IMR-90 (cell line): ENCODE measurements around the gene CTPS2. TPM values are rescaled to one million over a fixed set of nuclear protein-coding genes. Genes with fewer than 3 reads are reported as not detected.

ENCODE experiments used
- ATAC-seq: fragments of 200-7000 bp; cut with Tn5 transposase; 2 replicates; pipeline ENCODE4 v1.9.1; 2020; ENCODE audit warnings: low read depth, mild to moderate bottlenecking, moderate library complexity
- BruUV-seq: library from RNA; stranded (reverse); fragments of 400-500 nt; replicated peaks from 2 replicates; lab custom pipeline; 2021; lab: Mats Ljungman, UMichigan
- CTCF ChIA-PET: fragments of 300-600 bp; formaldehyde crosslinking; extraction: SDS; loops from one replicate; lab custom pipeline; 2021; ENCODE audit warnings: antibody characterized with exemption; lab: Yijun Ruan, JAX
- POLR2A ChIA-PET: fragments of 300-600 bp; sonication (Branson Sonifier 250); formaldehyde crosslinking; loops from one replicate; lab custom pipeline; 2022; ENCODE audit warnings: antibody characterized with exemption; ENCODE audit not compliant: unreplicated experiment; lab: Charles Lee
- DNase-seq: peaks from one replicate; pipeline ENCODE4 v3.0.0; 2013
- H2AFZ ChIP-seq: replicated peaks from 2 replicates; pipeline ENCODE3; 2013; ENCODE audit warnings: low read length, mild to moderate bottlenecking; ENCODE audit not compliant: poor library complexity
- H2AK5ac ChIP-seq: 2 replicates; pipeline ENCODE4 v1.6.1; 2013; ENCODE audit warnings: low read depth, low read length, inconsistent platforms
- H2AK9ac ChIP-seq: replicated peaks from 2 replicates; pipeline ENCODE3; 2013; ENCODE audit warnings: mild to moderate bottlenecking, low read depth, low read length, moderate library complexity; ENCODE audit not compliant: poor library complexity
- H2BK120ac ChIP-seq: 2 replicates; pipeline ENCODE4 v1.6.1; 2013; ENCODE audit warnings: low read depth, low read length, inconsistent platforms
- H2BK15ac ChIP-seq: 3 replicates; pipeline ENCODE4 v1.6.1; 2013; ENCODE audit warnings: low read depth, low read length, inconsistent platforms
- H2BK20ac ChIP-seq: 2 replicates; pipeline ENCODE4 v1.6.1; 2013; ENCODE audit warnings: low read depth, mild to moderate bottlenecking, inconsistent platforms, low read length, moderate library complexity
- H2BK5ac ChIP-seq: 2 replicates; pipeline ENCODE4 v1.6.1; 2013; ENCODE audit warnings: mild to moderate bottlenecking, low read depth, low read length, inconsistent platforms; ENCODE audit not compliant: poor library complexity, severe bottlenecking
- H3K14ac ChIP-seq: replicated peaks from 2 replicates; pipeline ENCODE4 v1.6.1; 2013; ENCODE audit warnings: low read depth, low read length, inconsistent platforms
- H3K18ac ChIP-seq: 2 replicates; pipeline ENCODE4 v1.6.1; 2013; ENCODE audit warnings: low read depth, low read length, control low read depth
- H3K23ac ChIP-seq: 2 replicates; pipeline ENCODE4 v1.6.1; 2013; ENCODE audit warnings: low read depth, low read length, inconsistent platforms
- H3K27ac ChIP-seq: 2 replicates; pipeline ENCODE4 v1.5.1; 2013; ENCODE audit warnings: mild to moderate bottlenecking, control low read depth, low read length; ENCODE audit not compliant: insufficient read depth
- H3K27me3 ChIP-seq: 2 replicates; pipeline ENCODE4 v1.6.1; 2013; ENCODE audit warnings: low read length; ENCODE audit not compliant: control insufficient read depth, insufficient read depth
- H3K36me3 ChIP-seq: 2 replicates; pipeline ENCODE4 v1.6.1; 2013; ENCODE audit warnings: low read length, mixed read lengths; ENCODE audit not compliant: control insufficient read depth, insufficient read depth
- H3K4ac ChIP-seq: 2 replicates; pipeline ENCODE4 v1.6.1; 2013; ENCODE audit warnings: low read depth, low read length, inconsistent platforms
- H3K4me1 ChIP-seq: 2 replicates; pipeline ENCODE4 v1.6.1; 2013; ENCODE audit warnings: low read length, mixed read lengths; ENCODE audit not compliant: control insufficient read depth, insufficient read depth
- H3K4me2 ChIP-seq: 2 replicates; pipeline ENCODE4 v1.6.1; 2013; ENCODE audit warnings: low read depth, mild to moderate bottlenecking, control low read depth, low read length, moderate library complexity
- H3K4me3 ChIP-seq: 2 replicates; pipeline ENCODE4 v1.5.1; 2013; ENCODE audit warnings: low read depth, mild to moderate bottlenecking, control low read depth, low read length, moderate library complexity; ENCODE audit not compliant: insufficient read depth
- H3K56ac ChIP-seq: 2 replicates; pipeline ENCODE4 v1.6.1; 2013; ENCODE audit warnings: low read length, inconsistent platforms; ENCODE audit not compliant: insufficient read depth; ENCODE audit errors: extremely low read depth
- H3K79me1 ChIP-seq, 2 experiments: 2 replicates each; pipeline ENCODE4 v1.6.1; 2013; ENCODE audit warnings: low read length in 2 of 2, inconsistent platforms in 1 of 2, low read depth in 1 of 2
- H3K9ac ChIP-seq: 2 replicates; pipeline ENCODE4 v1.6.1; 2013; ENCODE audit warnings: low read depth, low read length, control low read depth
- H3K9me1 ChIP-seq: 2 replicates; pipeline ENCODE4 v1.6.1; 2013; ENCODE audit warnings: low read length, inconsistent platforms; ENCODE audit not compliant: insufficient read depth
- H3K9me3 ChIP-seq: 2 replicates; pipeline ENCODE4 v1.6.1; 2013; ENCODE audit warnings: low read length; ENCODE audit not compliant: control insufficient read depth, insufficient read depth
- H4K20me1 ChIP-seq: 2 replicates; pipeline ENCODE4 v1.6.1; 2013; ENCODE audit warnings: low read length, inconsistent platforms; ENCODE audit not compliant: insufficient read depth
- H4K5ac ChIP-seq: 2 replicates; pipeline ENCODE4 v1.6.1; 2013; ENCODE audit warnings: mild to moderate bottlenecking, low read depth, low read length, control low read depth
- H4K8ac ChIP-seq, 2 experiments: 2 replicates each; pipeline ENCODE4 v1.6.1; 2013; ENCODE audit warnings: low read depth in 2 of 2, low read length in 2 of 2, control low read depth in 1 of 2, inconsistent platforms in 1 of 2
- H4K91ac ChIP-seq: 2 replicates; pipeline ENCODE4 v1.6.1; 2013; ENCODE audit warnings: low read depth, low read length, inconsistent platforms; ENCODE audit not compliant: insufficient read depth
- BHLHE40 ChIP-seq: fragments of 150-350 bp; IDR thresholded peaks from 2 replicates; pipeline ENCODE4 v1.6.1; 2016; ENCODE audit warnings: mild to moderate bottlenecking, low read depth, low read length
- CEBPB ChIP-seq: IDR thresholded peaks from 2 replicates; pipeline ENCODE4 v1.6.1; 2012; ENCODE audit warnings: low read depth, low read length, improper control_type of control experiment
- CHD1 ChIP-seq: IDR thresholded peaks from 2 replicates; pipeline ENCODE4 v1.6.1; 2012; ENCODE audit warnings: low read depth, low read length, improper control_type of control experiment
- CTCF ChIP-seq: conservative IDR thresholded peaks from 2 replicates; pipeline ENCODE4 v1.5.1; 2012; ENCODE audit warnings: mild to moderate bottlenecking, low read depth, low read length, improper control_type of control experiment
- ELK1 ChIP-seq: fragments of 150-350 bp; IDR thresholded peaks from 2 replicates; pipeline ENCODE4 v1.6.1; 2016; ENCODE audit warnings: low read depth, mild to moderate bottlenecking, low read length, moderate library complexity, borderline replicate concordance
- FOS ChIP-seq: fragments of 150-350 bp; IDR thresholded peaks from 2 replicates; pipeline ENCODE4 v1.6.1; 2016; ENCODE audit warnings: low read depth, low read length
- MAFK ChIP-seq: IDR thresholded peaks from 2 replicates; pipeline ENCODE4 v1.6.1; 2012; ENCODE audit warnings: low read depth, low read length, improper control_type of control experiment
- MAZ ChIP-seq: IDR thresholded peaks from 2 replicates; pipeline ENCODE4 v1.6.1; 2012; ENCODE audit warnings: low read depth, mild to moderate bottlenecking, low read length, improper control_type of control experiment, moderate library complexity, borderline replicate concordance
- MXI1 ChIP-seq: IDR thresholded peaks from 2 replicates; pipeline ENCODE4 v1.6.1; 2012; ENCODE audit warnings: low read depth, mild to moderate bottlenecking, low read length, moderate library complexity, borderline replicate concordance
- NFE2L2 ChIP-seq: fragments of 150-350 bp; IDR thresholded peaks from 2 replicates; pipeline ENCODE4 v1.6.1; 2016; ENCODE audit warnings: low read depth, mild to moderate bottlenecking, low read length
- POLR2A ChIP-seq: IDR thresholded peaks from 2 replicates; pipeline ENCODE4 v1.6.1; 2012; ENCODE audit warnings: mild to moderate bottlenecking, low read depth, low read length
- RAD21 ChIP-seq: IDR thresholded peaks from 2 replicates; pipeline ENCODE4 v1.6.1; 2012; ENCODE audit warnings: low read length, improper control_type of control experiment
- RCOR1 ChIP-seq: IDR thresholded peaks from 2 replicates; pipeline ENCODE4 v1.6.1; 2012; ENCODE audit warnings: mild to moderate bottlenecking, low read length, improper control_type of control experiment; ENCODE audit not compliant: insufficient replicate concordance
- RFX5 ChIP-seq: IDR thresholded peaks from 2 replicates; pipeline ENCODE4 v1.8.0; 2012; ENCODE audit warnings: low read depth, mild to moderate bottlenecking, low read length, moderate library complexity
- SMC3 ChIP-seq: fragments of 150-350 bp; IDR thresholded peaks from 2 replicates; pipeline ENCODE4 v1.6.1; 2016; ENCODE audit warnings: low read depth, mild to moderate bottlenecking, antibody characterized with exemption, low read length, moderate library complexity
- USF2 ChIP-seq: fragments of 150-350 bp; IDR thresholded peaks from 2 replicates; pipeline ENCODE4 v1.6.1; 2017; ENCODE audit warnings: mild to moderate bottlenecking, antibody characterized with exemption, low read length, low read depth
- WGBS, 2 experiments: methylation state at CpG; one replicate each; pipeline versions ENCODE4 v1.1.5 to v1.1.7; 2013; ENCODE audit warnings: missing lambda C conversion rate in 2 of 2; ENCODE audit not compliant: insufficient read length in 1 of 2; ENCODE audit errors: extremely low coverage in 2 of 2; 5-methylcytosine and 5-hydroxymethylcytosine counted together
- dilution Hi-C: fragments of 300-500 bp; cut with HindIII; formaldehyde crosslinking; loops from one replicate; pipeline ENCODE4 v1.14.3; 2018; ENCODE audit warnings: low sequenced_read_pairs; ENCODE audit not compliant: unreplicated experiment
- in situ Hi-C: fragments of 300-500 bp; cut with MboI; formaldehyde crosslinking; loops from 3 replicates; pipeline ENCODE4 v1.14.3; 2019; ENCODE audit warnings: low sequenced_read_pairs, inconsistent platforms, mixed read lengths
- intact Hi-C: fragments of 100-400 bp; cut with micrococcal nuclease; formaldehyde crosslinking; loops from 2 replicates; pipeline ENCODE4 v1.10.0; 2022
- polyA plus RNA-seq, 3 experiments: library from polyadenylated mRNA; depleted of rRNA; stranded (reverse); fragments of >200 nt; gene quantifications; 2 replicates each; pipeline ENCODE4 v1.2.3, GENCODE V29; 2012; ENCODE audit warnings: low replicate concordance in 1 of 3
- total RNA-seq: library from RNA; depleted of rRNA; stranded (reverse); fragments of >200 nt; gene quantifications from 2 replicates; pipeline ENCODE4 v1.2.3, GENCODE V29; 2012

The CTPS2 gene
- total and polyA plus RNA-seq, 2 of the 4 experiments (the other 2 are of a cell fraction), result 6.0 to 13.1 TPM

DNA sequence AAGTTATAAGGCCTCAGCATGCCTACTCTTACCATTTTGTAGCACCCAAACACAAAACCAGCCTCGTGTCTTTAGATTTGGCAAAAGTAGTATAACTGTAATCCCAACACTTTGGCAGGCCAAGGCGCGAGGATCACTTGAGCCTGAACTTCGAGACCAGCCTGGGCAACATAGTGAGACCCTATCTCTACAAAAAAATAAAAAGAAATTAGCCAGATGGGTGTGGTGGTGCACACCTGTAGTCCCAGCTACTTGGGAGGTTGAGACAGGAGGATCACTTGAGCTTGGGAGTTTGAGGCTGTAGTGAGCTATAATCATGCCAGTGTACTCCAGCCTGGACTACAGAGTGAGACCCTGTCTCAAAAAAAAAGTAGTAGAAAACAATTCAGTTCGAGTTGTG is 24.6 kb upstream of the CTPS2 start:
- no peak overlapping the region for H3K4me3 ChIP-seq
- H3K79me1 ChIP-seq, result peaks cover 6 to 9% of the 10 kb centered on the region in 2 experiments; a peak in 3 of 4 replicates
- H3K9me3 ChIP-seq, result no peaks in the 10 kb centered on the region
- H2BK120ac ChIP-seq, result no peak overlapping the region
- no CpG with 5 or more reads among the region's 5 CpGs for WGBS, 2 experiments
- peaks cover 10% of the 10 kb centered on the region; the same call in 1 of the 2 replicates for H4K20me1 ChIP-seq
- no peak overlapping the region for H3K27ac ChIP-seq
- TF ChIP-seq SMC3 (no peak), NFE2L2 (no peak), MAFK (no peak), ELK1 (no peak), USF2 (no peak), MXI1 (no peak), RAD21 (no peak), RCOR1 (no peak), CTCF (no peak), BHLHE40 (no peak), CHD1 (no peak), MAZ (no peak), POLR2A (no peak), RFX5 (no peak), CEBPB (no peak), FOS (no peak)
- CTCF ChIA-PET, result interaction anchor here (0.7 kb wide), 1 partner anchor 42 kb away, joined by 3 read pairs; no protein-coding TSS in a partner anchor
- no peak overlapping the region for H2AFZ ChIP-seq
- H2AK5ac ChIP-seq, result no peak overlapping the region
- POLR2A ChIA-PET, result no interaction called here
- no peaks in the 10 kb centered on the region for H3K4me1 ChIP-seq
- no peak overlapping the region for H3K18ac ChIP-seq
- dilution Hi-C loops, result no loop called here
- no peak overlapping the region for H2BK20ac ChIP-seq
- no peak overlapping the region for H3K9ac ChIP-seq
- ATAC-seq (no peak), DNase-seq (no peak)
- H4K5ac ChIP-seq, result no peak overlapping the region
- H2BK15ac ChIP-seq, result no peak overlapping the region
- H3K56ac ChIP-seq, result no peak overlapping the region
- H4K91ac ChIP-seq, result no peak overlapping the region
- peaks cover 2% of the 10 kb centered on the region; the same call in 1 of the 2 replicates for H3K9me1 ChIP-seq
- H3K4me2 ChIP-seq, result no peak overlapping the region
- H3K23ac ChIP-seq, result no peak overlapping the region
- H4K8ac ChIP-seq, result no peak overlapping the region
- no peak overlapping the region for H3K4ac ChIP-seq
- no peaks in the 10 kb centered on the region for H3K27me3 ChIP-seq
- H2BK5ac ChIP-seq, result no peak overlapping the region
- in situ Hi-C loops, result no loop called here
- BruUV-seq, result no TSS peak
- no peak overlapping the region for H3K14ac ChIP-seq
- no peak overlapping the region for H2AK9ac ChIP-seq
- intact Hi-C loops, result no loop called here
- peaks cover 30% of the 10 kb centered on the region for H3K36me3 ChIP-seq
